Right cardiac atrium (tissue), 5 donors: Measurements from ENCODE around the gene NFYB. TPM values are rescaled to one million over a fixed set of nuclear protein-coding genes. Genes with fewer than 3 reads are reported as not detected.
"Not testable (repeated sequence)": the region's sequence is repeated elsewhere in the genome, so short reads cannot be mapped to it uniquely, and the experiment has no call there.

Experiments used
- ATAC-seq, 2 donors: fragments of 200-7000 bp; cut with Tn5 transposase; one replicate each; pipeline versions ENCODE4 v1.8.0 to v1.9.1; 2020; ENCODE audit warnings: moderate library complexity in 2 of 2, mild to moderate bottlenecking in 1 of 2
- DNase-seq, 3 donors: peaks; one replicate each; pipeline ENCODE4 v3.0.0-alpha.2; 2020
- H3K27ac ChIP-seq: one replicate; pipeline ENCODE4 v1.5.1; 2013; ENCODE audit warnings: mild to moderate bottlenecking, low read length, control low read depth, moderate library complexity
- H3K27me3 ChIP-seq: one replicate; pipeline ENCODE4 v1.6.1; 2013; ENCODE audit not compliant: control insufficient read depth, insufficient read depth
- H3K4me1 ChIP-seq: one replicate; pipeline ENCODE4 v1.6.1; 2013; ENCODE audit warnings: low read length; ENCODE audit not compliant: control insufficient read depth, insufficient read depth
- H3K4me3 ChIP-seq: one replicate; pipeline ENCODE4 v1.5.1; 2013; ENCODE audit warnings: low read length, control low read depth
- H3K9me3 ChIP-seq: one replicate; pipeline ENCODE4 v1.6.1; 2013; ENCODE audit warnings: low read length; ENCODE audit not compliant: control insufficient read depth
- WGBS: extraction: QIAGEN DNeasy Blood & Tissue Kit; methylation state at CpG from one replicate; pipeline ENCODE4 v1.1.7; 2013; 5-methylcytosine and 5-hydroxymethylcytosine counted together
- intact Hi-C, 4 donors: fragments of 100-400 bp; cut with DNase I; formaldehyde crosslinking; loops; one replicate each; pipeline versions ENCODE4 v1.11.0 to v1.14.0; 2022 to 2023
- polyA plus RNA-seq: library from polyadenylated mRNA; stranded (reverse); fragments of 200-250 nt; gene quantifications from one replicate; pipeline ENCODE4 v1.2.3, GENCODE V29; 2013
- total RNA-seq, 4 donors: library from RNA; stranded (reverse); fragmentation: NEBNext Ultra II Directional; extraction: Animal tissue kit (Norgen Biotek cat#: 25700); gene quantifications; one replicate each; pipeline ENCODE4 v1.2.1, GENCODE V29; 2021
- donor health status: healthy with polysubstance abuse.
- donor health status: DM: no; HTN: yes; CAD: no.
- donor health status: DM: no; HTN: no; CAD: no.
- donor health status: DM: no; HTN: yes; CAD: no; lungs with severe emphysema.
- donor health status: DM: yes; HTN: yes; CAD: no.

Gene NFYB
- total and polyA plus RNA-seq, 5 donors = 36.6 to 57.9 (median 42.6) TPM

- H3K27me3 ChIP-seq, H3K27ac ChIP-seq, H3K4me1 ChIP-seq, ATAC-seq, H3K4me3 ChIP-seq, H3K9me3 ChIP-seq: not testable (repeated sequence)
- WGBS = 85% methylated on average over 14 of the region's 14 CpGs
- DNase-seq = peak in 1 of 3 donors; percentile 29
- intact Hi-C loops = loop anchor here in 1 of 4 donors (10.0 kb wide), 1 partner anchor 150 kb away; the partner anchor contains the start of gene TDG
These were observed 23.0 kb downstream of the NFYB start for GRCh38 chr12:104114834-104115586.

GRCh38 chr12:104109446-104110271 lies 28.4 kb downstream of the NFYB start:
- Histone ChIP-seq H3K27ac (no peak overlapping the region), H3K4me3 (no peak overlapping the region), H3K27me3 (no peaks in the 10 kb centered on the region), H3K9me3 (no peaks in the 10 kb centered on the region), H3K4me1 (no peaks in the 10 kb centered on the region)
- 77% methylated on average over 4 of the region's 4 CpGs for WGBS
- intact Hi-C loops = loop anchor here in 2 of 4 donors (5.0 to 10.0 kb wide), 2 partner anchors 145 to 227 kb away; partner anchors contain the start of gene TDG (in 1 of the 2)
- DNase-seq = no peak
- no peak for ATAC-seq

GRCh38 chr12:104108755-104109445 lies 29.1 kb downstream of the NFYB start:
- peak; percentile 61 to 89 (median 83) for DNase-seq
- WGBS = 51% methylated on average over 6 of the region's 6 CpGs
- no peaks in the 10 kb centered on the region for H3K4me1 ChIP-seq
- H3K4me3 ChIP-seq = no peak overlapping the region
- intact Hi-C loops = loop anchor here in 2 of 4 donors (5.0 kb wide), 1 partner anchor 227 kb away; no protein-coding TSS in a partner anchor
- no peaks in the 10 kb centered on the region for H3K9me3 ChIP-seq
- no peak overlapping the region for H3K27ac ChIP-seq
- peak; percentile 69 to 81 for ATAC-seq
- no peaks in the 10 kb centered on the region for H3K27me3 ChIP-seq

- intact Hi-C loops = loop anchor here in 2 of 4 donors (5.0 kb wide), 1 partner anchor 225 kb away; no protein-coding TSS in a partner anchor
- Histone ChIP-seq H3K27me3 (no peaks in the 10 kb centered on the region), H3K4me3 (no peak overlapping the region), H3K4me1 (no peaks in the 10 kb centered on the region), H3K27ac (no peak overlapping the region), H3K9me3 (no peaks in the 10 kb centered on the region)
- 77% methylated on average over 2 of the region's 2 CpGs for WGBS
- ATAC-seq (no peak), DNase-seq (no peak)
These were observed 31.0 kb downstream of the NFYB start for GRCh38 chr12:104106965-104107364.

GRCh38 chr12:104105461-104105860 lies 32.5 kb downstream of the NFYB start:
- DNase-seq = no peak
- no peaks in the 10 kb centered on the region for H3K27me3 ChIP-seq
- no peaks in the 10 kb centered on the region for H3K4me1 ChIP-seq
- H3K9me3 ChIP-seq = no peaks in the 10 kb centered on the region
- H3K27ac ChIP-seq = no peak overlapping the region
- intact Hi-C loops = loop anchor here in 2 of 4 donors (5.0 kb wide), 1 partner anchor 223 kb away; no protein-coding TSS in a partner anchor
- no peak for ATAC-seq
- no peak overlapping the region for H3K4me3 ChIP-seq

GRCh38 chr12:104097954-104098353 lies 40.1 kb downstream of the NFYB start:
- Histone ChIP-seq H3K9me3 (no peaks in the 10 kb centered on the region), H3K4me1 (no peaks in the 10 kb centered on the region), H3K27me3 (no peaks in the 10 kb centered on the region), H3K27ac (no peak overlapping the region), H3K4me3 (no peak overlapping the region)
- no peak for ATAC-seq
- intact Hi-C loops = loop anchor here in 1 of 4 donors (10.0 kb wide), 1 partner anchor 153 kb away; no protein-coding TSS in a partner anchor
- WGBS = 97% methylated on average over 2 of the region's 2 CpGs
- no peak for DNase-seq

GRCh38 chr12:104095289-104095688 lies 42.7 kb downstream of the NFYB start:
- H3K27me3 ChIP-seq = no peaks in the 10 kb centered on the region
- 93% methylated on average over 1 of the region's 1 CpG for WGBS
- intact Hi-C loops = loop anchor here in 1 of 4 donors (10.0 kb wide), 1 partner anchor 150 kb away; no protein-coding TSS in a partner anchor
- ATAC-seq (no peak), DNase-seq (no peak)
- no peaks in the 10 kb centered on the region for H3K4me1 ChIP-seq
- H3K27ac ChIP-seq = no peak overlapping the region
- no peaks in the 10 kb centered on the region for H3K9me3 ChIP-seq
- H3K4me3 ChIP-seq = no peak overlapping the region

- 96% methylated on average over 3 of the region's 3 CpGs for WGBS
- intact Hi-C loops = loop anchor here in 1 of 4 donors (10.0 kb wide), 1 partner anchor 149 kb away; no protein-coding TSS in a partner anchor
- no peaks in the 10 kb centered on the region for H3K4me1 ChIP-seq
These were observed 43.7 kb downstream of the NFYB start for GRCh38 chr12:104094284-104094683.

GRCh38 chr12:104091136-104091535 lies 46.9 kb downstream of the NFYB start:
- Histone ChIP-seq H3K4me3 (no peak overlapping the region), H3K4me1 (no peaks in the 10 kb centered on the region), H3K27me3 (no peaks in the 10 kb centered on the region), H3K9me3 (no peaks in the 10 kb centered on the region), H3K27ac (no peak overlapping the region)
- ATAC-seq (no peak), DNase-seq (no peak)
- intact Hi-C loops = loop anchor here in 1 of 4 donors (10.0 kb wide), 1 partner anchor 146 kb away; no protein-coding TSS in a partner anchor
- 88% methylated on average over 4 of the region's 4 CpGs for WGBS

More at GRCh38 chr12:104094284-104094683, 43.7 kb downstream of the NFYB start:
- DNase-seq (no peak), ATAC-seq (no peak)
- no peak overlapping the region for H3K27ac ChIP-seq
- H3K9me3 ChIP-seq = no peaks in the 10 kb centered on the region
- no peaks in the 10 kb centered on the region for H3K27me3 ChIP-seq
- no peak overlapping the region for H3K4me3 ChIP-seq

GRCh38 chr12:104090685-104091084 lies 47.3 kb downstream of the NFYB start:
- WGBS = 97% methylated on average over 1 of the region's 1 CpG
- Histone ChIP-seq H3K27ac (no peak overlapping the region), H3K4me3 (no peak overlapping the region), H3K9me3 (no peaks in the 10 kb centered on the region), H3K4me1 (no peaks in the 10 kb centered on the region), H3K27me3 (no peaks in the 10 kb centered on the region)
- no peak for DNase-seq
- ATAC-seq = no peak
- intact Hi-C loops = loop anchor here in 1 of 4 donors (10.0 kb wide), 1 partner anchor 146 kb away; no protein-coding TSS in a partner anchor
